ENCODE measurements around the gene MAB21L2.

- TF ChIP-seq FOXM1 (CRISPR knock-in tag; IDR thresholded peaks at IDR 0.05) (no peak), ETV6 (CRISPR knock-in tag; conservative IDR thresholded peaks at IDR 0.05) (no peak), KDM1A (CRISPR knock-in tag; IDR thresholded peaks at IDR 0.05) (no peak), WIZ (CRISPR knock-in tag; IDR thresholded peaks at IDR 0.05) (no peak), CTCF (CRISPR knock-in tag; IDR thresholded peaks at IDR 0.05) (no peak), ZBTB4 (CRISPR knock-in tag; IDR thresholded peaks at IDR 0.05; ENCODE audit: borderline replicate concordance) (no peak), KMT2B (CRISPR knock-in tag; IDR thresholded peaks at IDR 0.05) (no peak)
Measured at GRCh38 chr4:150590631-150591030, 8.7 kb downstream of the MAB21L2 start.

All from HepG2 (cell line).